GM21723 (cell line): ENCODE measurements around the gene PNRC2.
A peak's percentile ranks its signal among the peaks of the same experiment; 100 is the strongest.
"Not testable (repeated sequence)": the region's sequence is repeated elsewhere in the genome, so short reads cannot be mapped to it uniquely, and the experiment has no call there.

Experiments
- ATAC-seq: cut with Tn5 transposase; IDR thresholded peaks from one replicate; pipeline ENCODE4 v1.9.1; 2021; ENCODE audit warnings: mild to moderate bottlenecking, moderate library complexity; ENCODE audit not compliant: unreplicated experiment

The PNRC2 gene

DNA sequence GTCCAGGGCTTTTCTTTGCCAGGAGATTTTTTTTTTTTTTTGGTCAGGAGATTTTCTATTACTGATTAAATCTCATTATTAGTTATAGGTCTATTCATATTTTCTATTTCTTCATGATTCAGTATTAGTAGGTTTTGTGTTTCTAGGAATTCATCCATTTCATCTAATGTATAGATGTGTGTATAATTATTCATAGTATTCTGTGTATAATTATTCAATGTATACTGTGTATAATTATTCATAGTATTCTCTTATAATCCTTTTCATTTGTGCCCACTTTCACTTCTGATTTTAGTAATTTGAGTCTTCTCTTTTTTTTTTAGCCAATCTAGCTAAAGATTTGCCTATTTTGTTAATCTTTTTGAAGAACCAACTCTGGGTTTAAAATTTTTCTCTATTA is 12.3 kb upstream of the PNRC2 start:
- no peak for ATAC-seq

GRCh38 chr1:23953020-23953419 is 6.6 kb upstream of the PNRC2 start:
- ATAC-seq, result no peak

- ATAC-seq, result no peak
Observed at GRCh38 chr1:23957096-23957495, 2.5 kb upstream of the PNRC2 start.

DNA sequence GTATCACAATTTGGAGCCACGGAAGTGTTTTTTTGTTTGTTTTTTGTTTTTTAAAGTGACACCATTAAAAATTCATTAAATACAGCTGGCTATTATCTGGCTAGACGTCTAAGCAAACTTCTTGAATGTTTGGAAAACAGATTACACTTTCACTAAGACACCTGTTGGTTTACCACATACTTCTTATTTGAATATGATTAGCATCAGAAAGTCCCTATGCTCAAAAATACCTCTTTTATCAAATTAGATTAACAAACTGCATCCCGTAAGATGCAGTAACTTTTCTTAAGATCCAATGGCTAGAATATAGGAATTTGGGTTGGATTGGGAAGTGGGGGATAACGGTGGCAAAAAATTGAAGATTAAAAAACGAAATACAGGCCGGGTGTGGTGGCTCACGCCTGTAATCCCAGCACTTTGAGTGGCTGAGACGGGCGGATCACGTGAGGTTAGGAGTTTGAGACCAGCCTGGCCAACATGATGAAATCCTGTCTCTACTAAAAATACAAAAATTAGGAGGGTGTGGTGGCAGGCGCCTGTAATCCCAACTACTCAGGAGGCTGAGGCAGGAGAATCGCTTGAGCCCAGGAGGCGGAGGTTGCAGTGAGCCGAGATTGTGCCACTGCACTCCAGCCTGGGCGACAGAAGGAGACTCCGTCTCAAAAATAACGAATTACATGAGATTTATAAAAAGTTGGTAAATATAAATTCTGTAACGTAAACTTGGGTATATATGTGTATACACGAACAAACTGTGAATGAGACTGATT is 1.4 kb upstream of the PNRC2 start:
- ATAC-seq, result not testable (repeated sequence)

GRCh38 chr1:23958810-23959460 is 693 bp upstream of the PNRC2 start:
- ATAC-seq, result peak; percentile 71

DNA sequence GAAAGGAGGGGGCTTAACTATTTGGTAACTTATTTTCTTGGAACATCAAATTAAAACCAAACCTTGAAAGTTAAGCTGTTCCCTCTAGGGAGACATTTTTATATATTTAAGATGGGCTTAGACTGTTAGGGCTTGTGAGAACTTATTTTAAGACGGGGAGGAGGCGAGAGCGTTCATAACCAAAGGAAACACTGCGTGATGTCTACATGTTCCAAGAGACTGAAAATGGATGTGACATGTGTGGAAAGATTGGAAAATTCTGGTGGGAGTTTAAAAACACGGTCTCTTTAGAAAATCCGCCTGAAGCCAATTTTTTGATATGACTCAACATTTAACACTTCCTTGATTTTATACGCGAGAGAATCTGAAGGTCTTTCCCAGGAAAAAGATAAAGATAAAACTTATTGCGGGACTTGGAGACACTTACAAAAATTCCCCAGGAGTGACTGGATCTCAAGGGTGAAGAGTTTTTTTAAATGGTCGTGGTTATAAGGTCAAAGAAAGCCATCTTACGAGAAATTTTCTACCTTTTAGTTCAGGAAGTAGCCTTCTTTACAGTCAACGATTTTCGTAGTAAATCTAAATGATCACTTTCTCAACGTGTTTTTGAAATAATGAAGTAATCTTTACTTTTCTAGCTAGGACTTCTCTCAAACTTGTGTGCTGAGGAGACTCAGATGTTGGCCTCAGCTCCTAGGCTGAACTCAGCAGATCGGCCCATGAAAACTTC is 828 bp downstream of the PNRC2 start:
- ATAC-seq, result no peak

DNA sequence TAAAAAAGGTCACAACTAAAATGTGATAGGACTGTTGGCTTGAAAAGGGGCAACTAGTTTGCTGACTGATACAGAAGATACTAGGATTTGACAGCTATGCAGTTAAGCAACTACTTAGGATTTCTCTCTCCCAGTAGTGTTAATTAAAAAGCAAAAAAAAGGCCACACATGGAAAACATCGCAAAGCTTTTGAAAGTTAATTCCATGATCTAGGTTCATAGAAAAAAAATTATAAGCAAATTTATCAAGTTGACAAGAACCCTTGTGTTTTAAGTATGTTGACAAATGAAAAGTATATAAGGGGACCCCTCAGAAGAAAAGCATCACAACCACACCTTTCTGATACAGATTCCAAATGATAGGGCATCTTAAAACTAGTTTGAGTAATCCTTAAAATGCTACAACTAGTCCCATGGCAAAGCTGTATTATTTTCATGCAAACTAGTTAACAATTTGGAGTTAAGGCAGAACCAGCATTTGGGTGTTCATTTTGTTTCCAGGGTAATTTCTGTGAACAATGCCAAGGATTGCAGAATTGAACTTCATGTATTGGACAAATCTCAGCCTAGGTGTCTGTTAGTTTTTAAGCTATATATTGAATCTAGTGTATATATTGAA is 4.1 kb downstream of the PNRC2 start:
- no peak for ATAC-seq

- no peak for ATAC-seq
Observed at GRCh38 chr1:23964235-23964668, 4.6 kb downstream of the PNRC2 start.

GRCh38 chr1:23964790-23965740 is 5.4 kb downstream of the PNRC2 start:
- no peak for ATAC-seq

DNA sequence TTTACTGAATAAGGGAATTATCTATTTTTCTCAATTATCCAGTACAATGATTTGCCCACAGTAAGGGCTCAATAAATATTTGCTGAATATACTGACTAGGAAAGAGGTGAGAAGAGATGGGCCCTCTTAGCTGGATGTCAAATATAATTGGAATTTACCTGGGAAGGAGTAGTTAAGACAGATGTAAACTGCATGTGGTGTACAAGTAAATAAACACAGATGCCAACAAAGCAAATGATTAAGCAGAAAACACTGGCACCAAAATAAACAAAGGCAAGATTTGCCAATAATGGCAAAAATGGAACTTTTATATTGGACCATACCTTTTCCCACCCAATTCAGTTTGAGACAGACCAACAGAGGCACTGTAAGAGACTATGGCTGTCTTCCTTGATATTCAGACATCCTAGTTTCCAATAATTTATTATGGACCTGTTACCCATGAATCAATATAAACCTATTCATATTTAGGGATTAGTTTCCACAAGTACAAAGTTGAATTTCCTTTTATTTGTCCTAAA is 7.4 kb downstream of the PNRC2 start:
- ATAC-seq, result no peak

- ATAC-seq, result no peak
Observed at GRCh38 chr1:23967871-23968270, 8.2 kb downstream of the PNRC2 start.

GRCh38 chr1:23977187-23977853 is 17.7 kb downstream of the PNRC2 start:
- no peak for ATAC-seq

DNA sequence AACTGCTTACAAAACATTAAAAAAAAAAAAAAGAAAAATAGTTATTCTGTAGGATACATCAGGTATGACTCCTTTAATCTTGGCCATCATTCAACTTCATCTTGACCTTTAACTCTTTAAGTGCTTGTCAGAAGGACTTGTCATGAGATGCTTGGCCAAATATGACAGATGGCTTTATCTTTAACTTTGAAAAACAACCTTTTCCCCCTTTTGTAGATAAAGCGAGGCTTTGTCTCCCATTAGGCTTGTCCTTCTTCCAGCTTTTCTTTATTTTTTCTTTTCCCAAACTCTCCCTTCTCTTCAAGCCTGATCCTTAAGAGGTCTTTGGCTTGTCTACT is 18.2 kb downstream of the PNRC2 start:
- ATAC-seq, result no peak

- no peak for ATAC-seq
Observed at GRCh38 chr1:23978805-23979204, 19.2 kb downstream of the PNRC2 start.

- no peak for ATAC-seq
Observed at GRCh38 chr1:23979387-23979880, 19.8 kb downstream of the PNRC2 start.

GRCh38 chr1:23979881-23980727 is 20.5 kb downstream of the PNRC2 start, which contains the start of gene SRSF10:
TSS of gene SRSF10 (minus strand) at chr1:23980327. CDS start at chr1:23980255, 72 bp downstream.
- ATAC-seq, result peak; percentile 87

- ATAC-seq, result no peak
Observed at GRCh38 chr1:23980728-23981070, 21.1 kb downstream of the PNRC2 start.

DNA sequence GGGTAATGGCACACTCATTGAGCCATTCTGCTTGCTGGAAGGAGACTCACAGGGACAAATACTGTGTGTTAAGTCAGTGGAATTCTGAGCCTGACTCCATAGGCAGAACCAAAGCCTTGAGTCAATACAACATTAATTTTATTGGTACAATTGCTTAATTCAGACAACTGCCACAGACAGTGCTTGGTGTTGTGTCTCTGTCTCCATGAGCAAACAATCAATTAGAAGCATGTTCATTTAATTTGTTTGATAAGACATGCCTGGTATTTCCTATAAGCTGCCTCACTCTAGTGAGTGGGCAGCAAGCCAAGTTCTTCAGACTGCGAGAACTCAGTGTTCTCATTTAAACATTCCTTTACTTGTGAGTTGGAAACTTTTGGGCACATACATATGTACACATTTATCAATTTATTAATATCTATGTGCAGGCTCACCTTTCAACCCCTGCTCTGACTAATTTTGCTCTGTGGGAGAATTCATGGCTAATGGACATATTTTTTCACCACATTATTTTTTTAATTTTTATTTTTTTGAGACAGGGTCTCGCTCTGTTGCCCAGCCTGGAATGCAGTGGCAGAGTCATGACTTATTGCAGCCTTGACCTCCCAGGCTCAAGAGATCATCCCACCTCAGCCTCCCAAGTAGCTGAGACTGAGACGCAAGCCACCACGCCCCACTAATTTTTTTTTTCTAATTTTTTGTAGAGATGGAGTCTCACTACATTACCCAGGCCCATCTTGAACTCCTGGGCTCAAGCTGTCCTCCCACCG is 25.0 kb downstream of the PNRC2 start:
- ATAC-seq, result no peak
